PC-3 (cell line): ENCODE results near the gene FAM98B.

Experiments used
- EZH2 ChIP-seq: fragments of 300-600 bp; sonication (generic); IDR thresholded peaks from one replicate; pipeline ENCODE4 v1.6.1; 2017; ENCODE audit warnings: antibody characterized with exemption, mild to moderate bottlenecking, low read length; ENCODE audit not compliant: unreplicated experiment
- TF ChIP-seq, protein P1 (sequence below): fragments of 300-600 bp; sonication (generic); conservative IDR thresholded peaks from 2 replicates; pipeline ENCODE4 v1.5.1; 2017; ENCODE audit warnings: antibody characterized with exemption, low read depth, mild to moderate bottlenecking, low read length

DNA sequence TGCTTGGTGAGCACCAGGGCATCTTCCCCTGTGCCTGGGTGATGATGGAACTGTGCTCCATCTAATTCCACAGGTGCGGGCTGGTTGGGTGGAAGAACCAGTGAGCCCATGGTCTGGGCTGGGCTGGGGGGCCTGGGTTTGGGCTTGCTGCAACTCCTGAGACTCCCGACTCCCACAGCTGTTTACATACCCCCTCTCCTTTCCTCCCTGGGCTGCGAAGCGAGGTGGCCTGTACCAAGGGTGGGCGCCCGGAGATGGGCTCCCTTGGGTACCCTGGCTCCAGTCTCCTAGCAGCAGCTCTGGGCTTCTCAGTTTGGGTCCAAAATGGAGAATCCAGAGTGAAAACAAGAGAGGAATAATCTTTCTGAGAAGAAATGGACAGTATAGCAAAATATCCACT lies 5.6 kb downstream of the FAM98B start:
- TF ChIP-seq, protein P1, sequence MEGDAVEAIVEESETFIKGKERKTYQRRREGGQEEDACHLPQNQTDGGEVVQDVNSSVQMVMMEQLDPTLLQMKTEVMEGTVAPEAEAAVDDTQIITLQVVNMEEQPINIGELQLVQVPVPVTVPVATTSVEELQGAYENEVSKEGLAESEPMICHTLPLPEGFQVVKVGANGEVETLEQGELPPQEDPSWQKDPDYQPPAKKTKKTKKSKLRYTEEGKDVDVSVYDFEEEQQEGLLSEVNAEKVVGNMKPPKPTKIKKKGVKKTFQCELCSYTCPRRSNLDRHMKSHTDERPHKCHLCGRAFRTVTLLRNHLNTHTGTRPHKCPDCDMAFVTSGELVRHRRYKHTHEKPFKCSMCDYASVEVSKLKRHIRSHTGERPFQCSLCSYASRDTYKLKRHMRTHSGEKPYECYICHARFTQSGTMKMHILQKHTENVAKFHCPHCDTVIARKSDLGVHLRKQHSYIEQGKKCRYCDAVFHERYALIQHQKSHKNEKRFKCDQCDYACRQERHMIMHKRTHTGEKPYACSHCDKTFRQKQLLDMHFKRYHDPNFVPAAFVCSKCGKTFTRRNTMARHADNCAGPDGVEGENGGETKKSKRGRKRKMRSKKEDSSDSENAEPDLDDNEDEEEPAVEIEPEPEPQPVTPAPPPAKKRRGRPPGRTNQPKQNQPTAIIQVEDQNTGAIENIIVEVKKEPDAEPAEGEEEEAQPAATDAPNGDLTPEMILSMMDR = no peak
- no peak for TF ChIP-seq EZH2
